IMR-90 (cell line): ENCODE data around the gene ANKRD24. TPM values are rescaled to one million over a fixed set of nuclear protein-coding genes. Genes with fewer than 3 reads are reported as not detected.

Experiments
- ATAC-seq: fragments of 200-7000 bp; cut with Tn5 transposase; 2 replicates; pipeline ENCODE4 v1.9.1; 2020; ENCODE audit warnings: low read depth, mild to moderate bottlenecking, moderate library complexity
- BruUV-seq: library from RNA; stranded (reverse); fragments of 400-500 nt; replicated peaks from 2 replicates; lab custom pipeline; 2021; lab: Mats Ljungman, UMichigan
- CTCF ChIA-PET: fragments of 300-600 bp; formaldehyde crosslinking; extraction: SDS; loops from one replicate; lab custom pipeline; 2021; ENCODE audit warnings: antibody characterized with exemption; lab: Yijun Ruan, JAX
- POLR2A ChIA-PET: fragments of 300-600 bp; sonication (Branson Sonifier 250); formaldehyde crosslinking; loops from one replicate; lab custom pipeline; 2022; ENCODE audit warnings: antibody characterized with exemption; ENCODE audit not compliant: unreplicated experiment; lab: Charles Lee
- DNase-seq: peaks from one replicate; pipeline ENCODE4 v3.0.0; 2013
- H2AFZ ChIP-seq: replicated peaks from 2 replicates; pipeline ENCODE3; 2013; ENCODE audit warnings: low read length, mild to moderate bottlenecking; ENCODE audit not compliant: poor library complexity
- H2AK5ac ChIP-seq: 2 replicates; pipeline ENCODE4 v1.6.1; 2013; ENCODE audit warnings: low read depth, low read length, inconsistent platforms
- H2AK9ac ChIP-seq: replicated peaks from 2 replicates; pipeline ENCODE3; 2013; ENCODE audit warnings: mild to moderate bottlenecking, low read depth, low read length, moderate library complexity; ENCODE audit not compliant: poor library complexity
- H2BK120ac ChIP-seq: 2 replicates; pipeline ENCODE4 v1.6.1; 2013; ENCODE audit warnings: low read depth, low read length, inconsistent platforms
- H2BK15ac ChIP-seq: 3 replicates; pipeline ENCODE4 v1.6.1; 2013; ENCODE audit warnings: low read depth, low read length, inconsistent platforms
- H2BK20ac ChIP-seq: 2 replicates; pipeline ENCODE4 v1.6.1; 2013; ENCODE audit warnings: low read depth, mild to moderate bottlenecking, inconsistent platforms, low read length, moderate library complexity
- H2BK5ac ChIP-seq: 2 replicates; pipeline ENCODE4 v1.6.1; 2013; ENCODE audit warnings: mild to moderate bottlenecking, low read depth, low read length, inconsistent platforms; ENCODE audit not compliant: poor library complexity, severe bottlenecking
- H3K14ac ChIP-seq: replicated peaks from 2 replicates; pipeline ENCODE4 v1.6.1; 2013; ENCODE audit warnings: low read depth, low read length, inconsistent platforms
- H3K18ac ChIP-seq: 2 replicates; pipeline ENCODE4 v1.6.1; 2013; ENCODE audit warnings: low read depth, low read length, control low read depth
- H3K23ac ChIP-seq: 2 replicates; pipeline ENCODE4 v1.6.1; 2013; ENCODE audit warnings: low read depth, low read length, inconsistent platforms
- H3K27ac ChIP-seq: 2 replicates; pipeline ENCODE4 v1.5.1; 2013; ENCODE audit warnings: mild to moderate bottlenecking, control low read depth, low read length; ENCODE audit not compliant: insufficient read depth
- H3K27me3 ChIP-seq: 2 replicates; pipeline ENCODE4 v1.6.1; 2013; ENCODE audit warnings: low read length; ENCODE audit not compliant: control insufficient read depth, insufficient read depth
- H3K36me3 ChIP-seq: 2 replicates; pipeline ENCODE4 v1.6.1; 2013; ENCODE audit warnings: low read length, mixed read lengths; ENCODE audit not compliant: control insufficient read depth, insufficient read depth
- H3K4ac ChIP-seq: 2 replicates; pipeline ENCODE4 v1.6.1; 2013; ENCODE audit warnings: low read depth, low read length, inconsistent platforms
- H3K4me1 ChIP-seq: 2 replicates; pipeline ENCODE4 v1.6.1; 2013; ENCODE audit warnings: low read length, mixed read lengths; ENCODE audit not compliant: control insufficient read depth, insufficient read depth
- H3K4me2 ChIP-seq: 2 replicates; pipeline ENCODE4 v1.6.1; 2013; ENCODE audit warnings: low read depth, mild to moderate bottlenecking, control low read depth, low read length, moderate library complexity
- H3K4me3 ChIP-seq: 2 replicates; pipeline ENCODE4 v1.5.1; 2013; ENCODE audit warnings: low read depth, mild to moderate bottlenecking, control low read depth, low read length, moderate library complexity; ENCODE audit not compliant: insufficient read depth
- H3K56ac ChIP-seq: 2 replicates; pipeline ENCODE4 v1.6.1; 2013; ENCODE audit warnings: low read length, inconsistent platforms; ENCODE audit not compliant: insufficient read depth; ENCODE audit errors: extremely low read depth
- H3K79me1 ChIP-seq, 2 experiments: 2 replicates each; pipeline ENCODE4 v1.6.1; 2013; ENCODE audit warnings: low read length in 2 of 2, inconsistent platforms in 1 of 2, low read depth in 1 of 2
- H3K9ac ChIP-seq: 2 replicates; pipeline ENCODE4 v1.6.1; 2013; ENCODE audit warnings: low read depth, low read length, control low read depth
- H3K9me1 ChIP-seq: 2 replicates; pipeline ENCODE4 v1.6.1; 2013; ENCODE audit warnings: low read length, inconsistent platforms; ENCODE audit not compliant: insufficient read depth
- H3K9me3 ChIP-seq: 2 replicates; pipeline ENCODE4 v1.6.1; 2013; ENCODE audit warnings: low read length; ENCODE audit not compliant: control insufficient read depth, insufficient read depth
- H4K20me1 ChIP-seq: 2 replicates; pipeline ENCODE4 v1.6.1; 2013; ENCODE audit warnings: low read length, inconsistent platforms; ENCODE audit not compliant: insufficient read depth
- H4K5ac ChIP-seq: 2 replicates; pipeline ENCODE4 v1.6.1; 2013; ENCODE audit warnings: mild to moderate bottlenecking, low read depth, low read length, control low read depth
- H4K8ac ChIP-seq, 2 experiments: 2 replicates each; pipeline ENCODE4 v1.6.1; 2013; ENCODE audit warnings: low read depth in 2 of 2, low read length in 2 of 2, control low read depth in 1 of 2, inconsistent platforms in 1 of 2
- H4K91ac ChIP-seq: 2 replicates; pipeline ENCODE4 v1.6.1; 2013; ENCODE audit warnings: low read depth, low read length, inconsistent platforms; ENCODE audit not compliant: insufficient read depth
- BHLHE40 ChIP-seq: fragments of 150-350 bp; IDR thresholded peaks from 2 replicates; pipeline ENCODE4 v1.6.1; 2016; ENCODE audit warnings: mild to moderate bottlenecking, low read depth, low read length
- CEBPB ChIP-seq: IDR thresholded peaks from 2 replicates; pipeline ENCODE4 v1.6.1; 2012; ENCODE audit warnings: low read depth, low read length, improper control_type of control experiment
- CHD1 ChIP-seq: IDR thresholded peaks from 2 replicates; pipeline ENCODE4 v1.6.1; 2012; ENCODE audit warnings: low read depth, low read length, improper control_type of control experiment
- FOS ChIP-seq: fragments of 150-350 bp; IDR thresholded peaks from 2 replicates; pipeline ENCODE4 v1.6.1; 2016; ENCODE audit warnings: low read depth, low read length
- MAFK ChIP-seq: IDR thresholded peaks from 2 replicates; pipeline ENCODE4 v1.6.1; 2012; ENCODE audit warnings: low read depth, low read length, improper control_type of control experiment
- MAZ ChIP-seq: IDR thresholded peaks from 2 replicates; pipeline ENCODE4 v1.6.1; 2012; ENCODE audit warnings: low read depth, mild to moderate bottlenecking, low read length, improper control_type of control experiment, moderate library complexity, borderline replicate concordance
- MXI1 ChIP-seq: IDR thresholded peaks from 2 replicates; pipeline ENCODE4 v1.6.1; 2012; ENCODE audit warnings: low read depth, mild to moderate bottlenecking, low read length, moderate library complexity, borderline replicate concordance
- NFE2L2 ChIP-seq: fragments of 150-350 bp; IDR thresholded peaks from 2 replicates; pipeline ENCODE4 v1.6.1; 2016; ENCODE audit warnings: low read depth, mild to moderate bottlenecking, low read length
- POLR2A ChIP-seq: IDR thresholded peaks from 2 replicates; pipeline ENCODE4 v1.6.1; 2012; ENCODE audit warnings: mild to moderate bottlenecking, low read depth, low read length
- RAD21 ChIP-seq: IDR thresholded peaks from 2 replicates; pipeline ENCODE4 v1.6.1; 2012; ENCODE audit warnings: low read length, improper control_type of control experiment
- RCOR1 ChIP-seq: IDR thresholded peaks from 2 replicates; pipeline ENCODE4 v1.6.1; 2012; ENCODE audit warnings: mild to moderate bottlenecking, low read length, improper control_type of control experiment; ENCODE audit not compliant: insufficient replicate concordance
- RFX5 ChIP-seq: IDR thresholded peaks from 2 replicates; pipeline ENCODE4 v1.8.0; 2012; ENCODE audit warnings: low read depth, mild to moderate bottlenecking, low read length, moderate library complexity
- SMC3 ChIP-seq: fragments of 150-350 bp; IDR thresholded peaks from 2 replicates; pipeline ENCODE4 v1.6.1; 2016; ENCODE audit warnings: low read depth, mild to moderate bottlenecking, antibody characterized with exemption, low read length, moderate library complexity
- WGBS, 2 experiments: methylation state at CpG; one replicate each; pipeline versions ENCODE4 v1.1.5 to v1.1.7; 2013; ENCODE audit warnings: missing lambda C conversion rate in 2 of 2; ENCODE audit not compliant: insufficient read length in 1 of 2; ENCODE audit errors: extremely low coverage in 2 of 2; 5-methylcytosine and 5-hydroxymethylcytosine counted together
- dilution Hi-C: fragments of 300-500 bp; cut with HindIII; formaldehyde crosslinking; loops from one replicate; pipeline ENCODE4 v1.14.3; 2018; ENCODE audit warnings: low sequenced_read_pairs; ENCODE audit not compliant: unreplicated experiment
- in situ Hi-C: fragments of 300-500 bp; cut with MboI; formaldehyde crosslinking; loops from 3 replicates; pipeline ENCODE4 v1.14.3; 2019; ENCODE audit warnings: low sequenced_read_pairs, inconsistent platforms, mixed read lengths
- intact Hi-C: fragments of 100-400 bp; cut with micrococcal nuclease; formaldehyde crosslinking; loops from 2 replicates; pipeline ENCODE4 v1.10.0; 2022
- polyA plus RNA-seq, 3 experiments: library from polyadenylated mRNA; depleted of rRNA; stranded (reverse); fragments of >200 nt; gene quantifications; 2 replicates each; pipeline ENCODE4 v1.2.3, GENCODE V29; 2012; ENCODE audit warnings: low replicate concordance in 1 of 3
- total RNA-seq: library from RNA; depleted of rRNA; stranded (reverse); fragments of >200 nt; gene quantifications from 2 replicates; pipeline ENCODE4 v1.2.3, GENCODE V29; 2012
- TF ChIP-seq, protein P1 (sequence below): fragments of 150-350 bp; IDR thresholded peaks from 2 replicates; pipeline ENCODE4 v1.6.1; 2017; ENCODE audit warnings: mild to moderate bottlenecking, antibody characterized with exemption, low read length, low read depth
- TF ChIP-seq, protein P2 (sequence below): conservative IDR thresholded peaks from 2 replicates; pipeline ENCODE4 v1.5.1; 2012; ENCODE audit warnings: mild to moderate bottlenecking, low read depth, low read length, improper control_type of control experiment
- TF ChIP-seq, protein P3 (sequence below): fragments of 150-350 bp; IDR thresholded peaks from 2 replicates; pipeline ENCODE4 v1.6.1; 2016; ENCODE audit warnings: low read depth, mild to moderate bottlenecking, low read length, moderate library complexity, borderline replicate concordance

ANKRD24 gene
- total and polyA plus RNA-seq, 2 of the 4 experiments (the other 2 are of a cell fraction) = 0.18 to 0.21 TPM

DNA sequence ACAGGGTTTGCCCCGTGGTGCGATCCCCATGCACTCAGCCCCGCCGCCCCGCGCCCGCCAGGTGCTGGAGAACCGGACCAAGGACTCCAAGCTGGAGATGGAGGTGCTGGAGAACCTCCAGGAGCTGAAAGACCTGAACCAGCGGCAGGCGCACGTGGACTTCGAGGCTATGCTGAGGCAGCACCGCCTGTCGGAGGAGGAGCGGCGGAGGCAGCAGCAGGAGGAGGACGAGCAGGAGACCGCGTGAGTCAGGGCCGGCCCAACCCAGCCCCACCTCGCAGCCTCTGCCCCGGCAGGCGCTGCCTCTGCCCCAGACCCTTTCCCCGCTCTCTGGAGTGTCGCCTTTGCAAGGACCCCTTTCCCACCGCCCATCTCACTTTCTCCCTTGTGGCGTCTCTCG is 75.7 kb downstream of the ANKRD24 start:
- Histone ChIP-seq H3K9me1 (no peaks in the 10 kb centered on the region), H3K4me1 (no peaks in the 10 kb centered on the region), H2BK5ac (no peak overlapping the region), H3K9me3 (peaks cover 8% of the 10 kb centered on the region; the same call in 1 of the 2 replicates), H3K4me3 (no peak overlapping the region), H3K4ac (no peak overlapping the region), H2BK20ac (no peak overlapping the region), H3K79me1 (no peaks in the 10 kb centered on the region), H2BK15ac (no peak overlapping the region), H3K27ac (no peak overlapping the region), H3K56ac (no peak overlapping the region), H3K27me3 (no peaks in the 10 kb centered on the region), H2BK120ac (no peak overlapping the region), H2AK5ac (no peak overlapping the region), H3K18ac (no peak overlapping the region), H2AK9ac (no peak overlapping the region), H3K36me3 (peaks cover 43% of the 10 kb centered on the region), H4K8ac (no peak overlapping the region), H3K23ac (no peak overlapping the region), H4K91ac (no peak overlapping the region), H4K5ac (no peak overlapping the region), H2AFZ (no peak overlapping the region), H3K9ac (no peak overlapping the region), H3K4me2 (no peak overlapping the region), H3K14ac (no peak overlapping the region), H4K20me1 (no peaks in the 10 kb centered on the region)
- CTCF ChIA-PET = interaction anchor here (1.9 kb wide), 1 partner anchor 9 kb away, joined by 4 read pairs; no protein-coding TSS in a partner anchor
- ATAC-seq = no peak
- BruUV-seq = no TSS peak
- WGBS, 2 experiments = 96% methylated on average over 19 of the region's 28 CpGs; no CpG with 5 or more reads in 1 of the 2 experiments
- TF ChIP-seq, protein P1, sequence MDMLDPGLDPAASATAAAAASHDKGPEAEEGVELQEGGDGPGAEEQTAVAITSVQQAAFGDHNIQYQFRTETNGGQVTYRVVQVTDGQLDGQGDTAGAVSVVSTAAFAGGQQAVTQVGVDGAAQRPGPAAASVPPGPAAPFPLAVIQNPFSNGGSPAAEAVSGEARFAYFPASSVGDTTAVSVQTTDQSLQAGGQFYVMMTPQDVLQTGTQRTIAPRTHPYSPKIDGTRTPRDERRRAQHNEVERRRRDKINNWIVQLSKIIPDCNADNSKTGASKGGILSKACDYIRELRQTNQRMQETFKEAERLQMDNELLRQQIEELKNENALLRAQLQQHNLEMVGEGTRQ = no peak
- TF ChIP-seq RAD21 (no peak), RFX5 (no peak), CEBPB (no peak), BHLHE40 (no peak), NFE2L2 (no peak), MXI1 (no peak), FOS (no peak), CHD1 (no peak), POLR2A (no peak), MAZ (no peak), SMC3 (no peak), MAFK (no peak), RCOR1 (no peak)
- TF ChIP-seq, protein P2, sequence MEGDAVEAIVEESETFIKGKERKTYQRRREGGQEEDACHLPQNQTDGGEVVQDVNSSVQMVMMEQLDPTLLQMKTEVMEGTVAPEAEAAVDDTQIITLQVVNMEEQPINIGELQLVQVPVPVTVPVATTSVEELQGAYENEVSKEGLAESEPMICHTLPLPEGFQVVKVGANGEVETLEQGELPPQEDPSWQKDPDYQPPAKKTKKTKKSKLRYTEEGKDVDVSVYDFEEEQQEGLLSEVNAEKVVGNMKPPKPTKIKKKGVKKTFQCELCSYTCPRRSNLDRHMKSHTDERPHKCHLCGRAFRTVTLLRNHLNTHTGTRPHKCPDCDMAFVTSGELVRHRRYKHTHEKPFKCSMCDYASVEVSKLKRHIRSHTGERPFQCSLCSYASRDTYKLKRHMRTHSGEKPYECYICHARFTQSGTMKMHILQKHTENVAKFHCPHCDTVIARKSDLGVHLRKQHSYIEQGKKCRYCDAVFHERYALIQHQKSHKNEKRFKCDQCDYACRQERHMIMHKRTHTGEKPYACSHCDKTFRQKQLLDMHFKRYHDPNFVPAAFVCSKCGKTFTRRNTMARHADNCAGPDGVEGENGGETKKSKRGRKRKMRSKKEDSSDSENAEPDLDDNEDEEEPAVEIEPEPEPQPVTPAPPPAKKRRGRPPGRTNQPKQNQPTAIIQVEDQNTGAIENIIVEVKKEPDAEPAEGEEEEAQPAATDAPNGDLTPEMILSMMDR = no peak
- TF ChIP-seq, protein P3, sequence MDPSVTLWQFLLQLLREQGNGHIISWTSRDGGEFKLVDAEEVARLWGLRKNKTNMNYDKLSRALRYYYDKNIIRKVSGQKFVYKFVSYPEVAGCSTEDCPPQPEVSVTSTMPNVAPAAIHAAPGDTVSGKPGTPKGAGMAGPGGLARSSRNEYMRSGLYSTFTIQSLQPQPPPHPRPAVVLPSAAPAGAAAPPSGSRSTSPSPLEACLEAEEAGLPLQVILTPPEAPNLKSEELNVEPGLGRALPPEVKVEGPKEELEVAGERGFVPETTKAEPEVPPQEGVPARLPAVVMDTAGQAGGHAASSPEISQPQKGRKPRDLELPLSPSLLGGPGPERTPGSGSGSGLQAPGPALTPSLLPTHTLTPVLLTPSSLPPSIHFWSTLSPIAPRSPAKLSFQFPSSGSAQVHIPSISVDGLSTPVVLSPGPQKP = no peak
- in situ Hi-C loops = no loop called here
- dilution Hi-C loops = no loop called here
- intact Hi-C loops = no loop called here
- POLR2A ChIA-PET = no interaction called here
- DNase-seq = no peak
